ENCODE results near the gene CRY2. TPM values are rescaled to one million over a fixed set of nuclear protein-coding genes. Genes with fewer than 3 reads are reported as not detected.
"Not testable (repeated sequence)": the region's sequence is repeated elsewhere in the genome, so short reads cannot be mapped to it uniquely, and the experiment has no call there.

The CRY2 gene
- polyA plus RNA-seq, 2 donors: 5.9 to 6.8 TPM

DNA sequence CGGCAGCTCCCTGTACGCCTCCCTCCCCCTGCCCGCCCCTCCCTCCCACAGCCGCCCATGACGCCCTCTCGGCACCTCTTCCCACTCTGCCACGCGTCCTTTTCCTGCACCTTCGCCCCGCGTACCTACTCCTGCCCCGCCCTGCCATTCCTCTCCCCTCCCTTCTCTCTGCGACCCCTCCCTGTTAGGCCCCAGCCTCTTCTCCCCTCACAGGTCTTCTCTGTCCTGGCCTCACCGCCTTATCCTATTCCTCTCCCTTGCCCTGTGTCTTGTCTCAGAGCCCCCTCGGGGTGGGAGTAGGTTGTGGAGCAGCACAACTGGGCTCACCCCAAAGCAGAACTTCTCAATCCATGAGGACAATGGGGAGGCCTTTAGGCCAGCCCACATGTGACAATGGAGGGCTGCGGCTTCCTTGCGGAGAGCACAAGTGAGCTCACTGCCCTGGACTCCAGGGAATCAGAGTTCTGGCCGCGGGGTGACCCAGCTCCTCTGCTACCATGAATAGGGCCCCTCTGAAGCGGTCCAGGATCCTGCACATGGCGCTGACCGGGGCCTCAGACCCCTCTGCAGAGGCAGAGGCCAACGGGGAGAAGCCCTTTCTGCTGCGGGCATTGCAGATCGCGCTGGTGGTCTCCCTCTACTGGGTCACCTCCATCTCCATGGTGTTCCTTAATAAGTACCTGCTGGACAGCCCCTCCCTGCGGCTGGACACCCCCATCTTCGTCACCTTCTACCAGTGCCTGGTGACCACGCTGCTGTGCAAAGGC lies 41.8 kb upstream of the CRY2 start:
- peak overlapping the region; percentile 70 to 91 for H3K4me3 ChIP-seq (ENCODE audit: low read depth in 1 of 2, low read length in 2 of 2)
- 20% methylated on average over 27 to 29 of the region's 29 CpGs for whole genome bisulfite sequencing, 2 donors
- H3K36me3 ChIP-seq (ENCODE audit: control insufficient read depth in 2 of 2, insufficient read depth in 2 of 2, low read length in 1 of 2): peaks cover 0 to 24% of the 10 kb centered on the region in 2 donors
- H3K27me3 ChIP-seq (ENCODE audit: control insufficient read depth in 1 of 2, insufficient read depth in 2 of 2, low read length in 2 of 2): no peaks in the 10 kb centered on the region
- H3K4me1 ChIP-seq (ENCODE audit: control insufficient read depth in 2 of 2, insufficient read depth in 2 of 2, low read length in 1 of 2): peaks cover 0 to 18% of the 10 kb centered on the region in 2 donors
- H3K9me3 ChIP-seq (ENCODE audit: control insufficient read depth in 2 of 2, insufficient read depth in 1 of 2, low read depth in 1 of 2, low read length in 1 of 2): no peaks in the 10 kb centered on the region
- H3K27ac ChIP-seq (ENCODE audit: low read depth in 2 of 2, low read length in 1 of 2): peak overlapping the region; percentile 96 to 98

DNA sequence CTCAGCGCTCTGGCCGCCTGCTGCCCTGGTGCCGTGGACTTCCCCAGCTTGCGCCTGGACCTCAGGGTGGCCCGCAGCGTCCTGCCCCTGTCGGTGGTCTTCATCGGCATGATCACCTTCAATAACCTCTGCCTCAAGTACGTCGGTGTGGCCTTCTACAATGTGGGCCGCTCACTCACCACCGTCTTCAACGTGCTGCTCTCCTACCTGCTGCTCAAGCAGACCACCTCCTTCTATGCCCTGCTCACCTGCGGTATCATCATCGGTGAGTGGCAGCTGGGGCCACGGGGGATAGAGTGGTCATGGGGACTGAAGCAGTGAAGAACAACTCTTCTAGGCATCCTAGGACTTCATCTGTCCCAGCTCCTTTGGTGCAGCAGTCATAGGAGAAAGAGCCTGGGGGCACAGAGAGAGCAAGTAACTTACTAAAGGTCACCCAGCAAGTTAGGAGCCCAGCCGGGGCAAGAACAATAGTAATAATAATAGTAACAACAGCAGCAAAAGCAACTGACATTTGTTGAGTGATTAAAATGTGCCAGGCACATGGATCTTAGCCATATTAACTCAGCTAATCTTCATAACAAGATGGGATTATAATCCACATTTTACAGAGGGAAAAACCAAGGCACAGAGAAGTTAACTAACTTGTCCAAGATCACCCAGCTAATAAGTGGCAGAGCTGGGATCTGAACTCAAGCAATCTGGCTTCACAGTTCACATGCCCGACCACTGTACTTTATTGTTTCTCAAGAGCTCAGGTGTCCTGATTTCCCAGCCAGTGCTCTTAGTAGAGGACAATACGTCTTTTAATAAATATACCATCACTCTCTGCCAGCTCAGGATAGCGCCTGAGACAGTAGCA lies 41.0 kb upstream of the CRY2 start:
- Histone ChIP-seq H3K36me3 (ENCODE audit: control insufficient read depth in 2 of 2, insufficient read depth in 2 of 2, low read length in 1 of 2) (peaks cover 0 to 32% of the 10 kb centered on the region in 2 donors), H3K4me1 (ENCODE audit: control insufficient read depth in 2 of 2, insufficient read depth in 2 of 2, low read length in 1 of 2) (peaks cover 0 to 18% of the 10 kb centered on the region in 2 donors), H3K27me3 (ENCODE audit: control insufficient read depth in 1 of 2, insufficient read depth in 2 of 2, low read length in 2 of 2) (no peaks in the 10 kb centered on the region), H3K4me3 (ENCODE audit: low read depth in 1 of 2, low read length in 2 of 2) (peak overlapping the region; percentile 70 to 91), H3K27ac (ENCODE audit: low read depth in 2 of 2, low read length in 1 of 2) (peak overlapping the region in 1 of 2 donors; percentile 22), H3K9me3 (ENCODE audit: control insufficient read depth in 2 of 2, insufficient read depth in 1 of 2, low read depth in 1 of 2, low read length in 1 of 2) (no peaks in the 10 kb centered on the region)
- 78 to 81% methylated on average over 20 of the region's 20 CpGs for WGBS, 2 donors

DNA sequence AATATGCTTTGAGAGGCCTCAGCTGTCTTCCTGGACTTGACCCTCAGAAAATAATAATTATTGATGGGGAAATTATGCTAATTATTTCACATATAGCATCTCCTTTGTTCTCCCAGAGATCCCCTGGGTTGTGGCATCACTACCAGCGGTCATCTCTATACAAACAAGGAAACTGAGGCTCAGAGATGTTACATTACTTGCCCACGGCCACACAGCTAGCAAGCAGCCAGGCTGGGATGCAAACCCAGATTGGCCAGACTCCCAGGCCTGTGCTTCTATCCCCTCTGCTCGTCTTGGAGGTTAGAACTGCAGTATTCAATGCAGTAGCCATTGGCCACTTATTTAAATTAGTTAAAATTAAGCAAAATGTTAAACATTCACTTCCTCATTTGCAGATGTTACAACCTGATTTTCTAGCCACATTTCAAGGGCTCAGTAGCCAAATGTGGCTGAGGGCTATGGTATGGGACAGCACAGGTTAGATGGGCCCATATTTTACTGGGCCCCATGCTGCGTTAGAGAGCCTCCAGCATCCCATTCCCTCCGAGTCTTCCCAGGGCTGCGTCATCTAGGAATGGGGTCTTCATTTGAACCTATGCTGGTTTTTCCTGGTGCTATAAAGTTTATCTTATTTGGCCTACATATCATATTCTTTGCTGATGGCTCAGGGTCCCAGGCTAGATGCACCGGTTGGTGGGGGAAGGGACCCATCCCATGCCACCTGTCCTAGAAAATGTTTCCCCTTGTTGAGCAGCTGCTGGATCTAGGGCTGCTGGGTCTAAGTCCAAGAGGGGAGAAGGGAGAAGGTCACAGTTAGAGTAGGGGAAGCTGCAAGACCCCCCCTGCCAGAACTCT lies 40.1 kb upstream of the CRY2 start:
- Histone ChIP-seq H3K36me3 (ENCODE audit: control insufficient read depth in 2 of 2, insufficient read depth in 2 of 2, low read length in 1 of 2) (peaks cover 0 to 37% of the 10 kb centered on the region in 2 donors), H3K4me1 (ENCODE audit: control insufficient read depth in 2 of 2, insufficient read depth in 2 of 2, low read length in 1 of 2) (peaks cover 0 to 18% of the 10 kb centered on the region in 2 donors), H3K4me3 (ENCODE audit: low read depth in 1 of 2, low read length in 2 of 2) (peak overlapping the region in 1 of 2 donors; percentile 91), H3K27me3 (ENCODE audit: control insufficient read depth in 1 of 2, insufficient read depth in 2 of 2, low read length in 2 of 2) (no peaks in the 10 kb centered on the region), H3K27ac (ENCODE audit: low read depth in 2 of 2, low read length in 1 of 2) (no peak overlapping the region), H3K9me3 (ENCODE audit: control insufficient read depth in 2 of 2, insufficient read depth in 1 of 2, low read depth in 1 of 2, low read length in 1 of 2) (no peaks in the 10 kb centered on the region)
- WGBS, 2 donors: 77 to 78% methylated on average over 7 of the region's 7 CpGs

DNA sequence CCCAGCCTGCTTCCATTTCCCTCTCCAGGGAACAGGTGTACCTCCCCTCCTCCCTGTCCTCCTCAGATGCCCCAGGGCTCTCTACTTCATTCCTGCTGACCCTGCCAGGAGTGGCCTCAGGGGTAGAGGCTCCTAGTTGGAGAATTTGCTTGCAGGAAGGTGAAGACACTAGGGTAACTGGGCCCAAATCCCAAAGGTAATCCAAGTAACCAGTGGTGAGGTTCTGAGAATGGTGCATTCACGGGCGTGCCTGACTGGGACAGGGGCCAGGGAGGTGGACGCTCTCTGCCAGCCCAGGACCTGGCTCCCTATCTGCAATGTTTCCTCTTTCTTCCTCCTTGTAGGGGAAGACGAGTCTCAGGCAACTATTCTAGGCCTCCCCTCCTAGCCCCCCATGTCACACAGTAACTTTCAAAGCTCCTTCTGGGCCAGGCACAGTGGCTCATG lies 39.5 kb upstream of the CRY2 start:
- no peak overlapping the region for H3K27ac ChIP-seq (ENCODE audit: low read depth in 2 of 2, low read length in 1 of 2)
- peaks cover 0 to 16% of the 10 kb centered on the region in 2 donors for H3K4me1 ChIP-seq (ENCODE audit: control insufficient read depth in 2 of 2, insufficient read depth in 2 of 2, low read length in 1 of 2)
- H3K9me3 ChIP-seq (ENCODE audit: control insufficient read depth in 2 of 2, insufficient read depth in 1 of 2, low read depth in 1 of 2, low read length in 1 of 2): no peaks in the 10 kb centered on the region
- peak overlapping the region in 1 of 2 donors; percentile 28 for H3K4me3 ChIP-seq (ENCODE audit: low read depth in 1 of 2, low read length in 2 of 2)
- 47 to 64% methylated on average over 4 of the region's 4 CpGs for WGBS, 2 donors
- no peaks in the 10 kb centered on the region for H3K27me3 ChIP-seq (ENCODE audit: control insufficient read depth in 1 of 2, insufficient read depth in 2 of 2, low read length in 2 of 2)
- peaks cover 0 to 37% of the 10 kb centered on the region in 2 donors for H3K36me3 ChIP-seq (ENCODE audit: control insufficient read depth in 2 of 2, insufficient read depth in 2 of 2, low read length in 1 of 2)

DNA sequence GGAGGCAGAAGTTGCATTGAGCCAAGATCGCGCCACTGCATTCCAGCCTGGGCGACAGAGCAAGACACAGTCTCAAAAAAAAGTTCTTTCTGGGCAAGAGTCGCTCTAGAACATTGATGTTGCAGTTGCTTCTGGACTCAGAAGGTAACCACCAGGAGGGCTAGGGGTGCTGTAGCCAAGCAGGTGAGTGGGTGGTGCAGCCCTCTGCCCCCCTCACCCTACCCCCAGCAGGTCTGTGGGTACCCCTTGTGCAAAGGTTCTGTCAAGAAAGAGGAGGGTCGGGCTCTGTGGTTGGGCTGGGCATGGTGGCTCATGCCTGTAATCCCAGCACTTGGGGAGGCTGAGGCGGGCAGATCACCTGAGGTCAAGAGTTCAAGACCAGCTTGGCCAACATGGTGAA lies 38.8 kb upstream of the CRY2 start:
- not testable (repeated sequence) for H3K27ac ChIP-seq (ENCODE audit: low read depth in 2 of 2, low read length in 1 of 2); H3K4me3 ChIP-seq (ENCODE audit: low read depth in 1 of 2, low read length in 2 of 2); H3K9me3 ChIP-seq (ENCODE audit: control insufficient read depth in 2 of 2, insufficient read depth in 1 of 2, low read depth in 1 of 2, low read length in 1 of 2); H3K27me3 ChIP-seq (ENCODE audit: control insufficient read depth in 1 of 2, insufficient read depth in 2 of 2, low read length in 2 of 2)
- WGBS, 2 donors: 96% methylated on average over 6 of the region's 6 CpGs
- Histone ChIP-seq H3K4me1 (ENCODE audit: control insufficient read depth in 2 of 2, insufficient read depth in 2 of 2, low read length in 1 of 2) (peaks cover 0 to 16% of the 10 kb centered on the region in 2 donors), H3K36me3 (ENCODE audit: control insufficient read depth in 2 of 2, insufficient read depth in 2 of 2, low read length in 1 of 2) (peaks cover 0 to 37% of the 10 kb centered on the region in 2 donors)

DNA sequence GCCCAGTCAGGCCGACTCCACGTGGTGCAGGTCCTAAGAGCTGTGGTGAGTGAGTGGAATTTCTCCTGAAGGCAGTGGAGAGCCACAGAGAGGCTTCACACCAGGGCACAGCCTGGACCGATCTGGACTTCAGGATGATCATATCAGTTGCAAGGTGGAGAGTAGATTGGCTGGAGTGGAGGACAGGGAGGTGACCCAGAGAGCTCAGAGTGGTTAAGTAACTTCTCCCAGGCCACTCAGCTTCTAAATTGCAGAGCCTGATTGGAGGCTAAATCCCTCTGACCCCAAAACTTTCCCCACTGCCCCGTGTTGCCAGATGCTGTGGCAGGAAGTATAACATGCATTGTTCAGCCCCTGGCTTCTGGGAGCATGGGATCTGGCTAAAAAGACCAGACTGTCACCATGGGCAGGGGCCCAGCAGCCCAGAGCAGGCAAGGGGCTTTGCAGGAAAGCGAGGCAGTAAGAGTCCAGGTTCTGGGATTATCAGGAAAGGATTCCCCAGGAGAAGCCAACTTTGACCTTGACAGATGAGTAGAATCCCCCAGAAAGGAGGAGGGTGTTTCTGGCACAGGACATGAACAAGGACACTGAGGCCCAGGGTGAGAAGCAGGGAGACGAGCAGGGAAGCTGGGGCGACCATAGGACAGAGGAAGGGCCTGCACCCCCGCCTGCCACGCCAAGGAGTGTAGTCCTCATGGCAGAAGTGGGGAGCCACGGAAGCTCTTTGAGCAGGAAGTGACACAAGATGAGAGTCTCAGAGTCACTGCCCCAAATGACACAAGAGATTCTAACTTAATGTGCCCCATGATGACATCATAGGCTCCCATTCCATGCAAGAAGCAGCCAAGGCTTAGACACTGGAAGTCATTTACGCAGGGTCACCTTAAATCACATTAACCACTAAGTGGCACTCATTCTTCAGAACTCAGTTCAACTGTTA lies 37.5 kb upstream of the CRY2 start:
- no peaks in the 10 kb centered on the region for H3K27me3 ChIP-seq (ENCODE audit: control insufficient read depth in 1 of 2, insufficient read depth in 2 of 2, low read length in 2 of 2)
- H3K4me3 ChIP-seq (ENCODE audit: low read depth in 1 of 2, low read length in 2 of 2): no peak overlapping the region
- H3K36me3 ChIP-seq (ENCODE audit: control insufficient read depth in 2 of 2, insufficient read depth in 2 of 2, low read length in 1 of 2): peaks cover 0 to 37% of the 10 kb centered on the region in 2 donors
- H3K4me1 ChIP-seq (ENCODE audit: control insufficient read depth in 2 of 2, insufficient read depth in 2 of 2, low read length in 1 of 2): peaks cover 0 to 16% of the 10 kb centered on the region in 2 donors
- WGBS, 2 donors: 84 to 85% methylated on average over 11 of the region's 11 CpGs
- no peaks in the 10 kb centered on the region for H3K9me3 ChIP-seq (ENCODE audit: control insufficient read depth in 2 of 2, insufficient read depth in 1 of 2, low read depth in 1 of 2, low read length in 1 of 2)
- peak overlapping the region in 1 of 2 donors; percentile 13 for H3K27ac ChIP-seq (ENCODE audit: low read depth in 2 of 2, low read length in 1 of 2)

DNA sequence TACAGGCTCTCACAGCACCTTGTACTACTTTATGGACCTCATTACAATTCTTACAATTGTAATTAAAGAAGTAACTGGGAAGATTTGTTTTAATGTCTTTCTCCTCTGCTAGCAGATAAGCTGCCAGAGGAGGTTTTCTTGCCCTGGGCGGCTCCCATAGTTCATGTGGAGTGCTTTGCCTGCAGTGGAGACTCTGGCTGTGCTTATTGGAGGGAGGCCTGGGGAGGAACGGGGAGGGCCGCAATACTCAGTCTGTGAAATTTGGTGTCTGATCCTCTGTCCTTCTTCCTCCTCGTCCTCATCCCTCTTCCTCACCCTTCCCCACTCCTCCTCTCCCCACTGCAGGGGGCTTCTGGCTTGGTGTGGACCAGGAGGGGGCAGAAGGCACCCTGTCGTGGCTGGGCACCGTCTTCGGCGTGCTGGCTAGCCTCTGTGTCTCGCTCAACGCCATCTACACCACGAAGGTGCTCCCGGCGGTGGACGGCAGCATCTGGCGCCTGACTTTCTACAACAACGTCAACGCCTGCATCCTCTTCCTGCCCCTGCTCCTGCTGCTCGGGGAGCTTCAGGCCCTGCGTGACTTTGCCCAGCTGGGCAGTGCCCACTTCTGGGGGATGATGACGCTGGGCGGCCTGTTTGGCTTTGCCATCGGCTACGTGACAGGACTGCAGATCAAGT lies 36.7 kb upstream of the CRY2 start:
- Histone ChIP-seq H3K27ac (ENCODE audit: low read depth in 2 of 2, low read length in 1 of 2) (no peak overlapping the region), H3K4me3 (ENCODE audit: low read depth in 1 of 2, low read length in 2 of 2) (no peak overlapping the region), H3K36me3 (ENCODE audit: control insufficient read depth in 2 of 2, insufficient read depth in 2 of 2, low read length in 1 of 2) (peaks cover 0 to 37% of the 10 kb centered on the region in 2 donors), H3K27me3 (ENCODE audit: control insufficient read depth in 1 of 2, insufficient read depth in 2 of 2, low read length in 2 of 2) (no peaks in the 10 kb centered on the region), H3K9me3 (ENCODE audit: control insufficient read depth in 2 of 2, insufficient read depth in 1 of 2, low read depth in 1 of 2, low read length in 1 of 2) (no peaks in the 10 kb centered on the region), H3K4me1 (ENCODE audit: control insufficient read depth in 2 of 2, insufficient read depth in 2 of 2, low read length in 1 of 2) (peaks cover 0 to 15% of the 10 kb centered on the region in 2 donors)
- 93 to 96% methylated on average over 23 of the region's 23 CpGs for WGBS, 2 donors

DNA sequence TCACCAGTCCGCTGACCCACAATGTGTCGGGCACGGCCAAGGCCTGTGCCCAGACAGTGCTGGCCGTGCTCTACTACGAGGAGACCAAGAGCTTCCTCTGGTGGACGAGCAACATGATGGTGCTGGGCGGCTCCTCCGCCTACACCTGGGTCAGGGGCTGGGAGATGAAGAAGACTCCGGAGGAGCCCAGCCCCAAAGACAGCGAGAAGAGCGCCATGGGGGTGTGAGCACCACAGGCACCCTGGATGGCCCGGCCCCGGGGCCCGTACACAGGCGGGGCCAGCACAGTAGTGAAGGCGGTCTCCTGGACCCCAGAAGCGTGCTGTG lies 36.2 kb upstream of the CRY2 start:
- peaks cover 0 to 10% of the 10 kb centered on the region in 2 donors for H3K4me1 ChIP-seq (ENCODE audit: control insufficient read depth in 2 of 2, insufficient read depth in 2 of 2, low read length in 1 of 2)
- 94 to 96% methylated on average over 17 of the region's 17 CpGs for WGBS, 2 donors
- H3K9me3 ChIP-seq (ENCODE audit: control insufficient read depth in 2 of 2, insufficient read depth in 1 of 2, low read depth in 1 of 2, low read length in 1 of 2): no peaks in the 10 kb centered on the region
- no peaks in the 10 kb centered on the region for H3K27me3 ChIP-seq (ENCODE audit: control insufficient read depth in 1 of 2, insufficient read depth in 2 of 2, low read length in 2 of 2)
- no peak overlapping the region for H3K27ac ChIP-seq (ENCODE audit: low read depth in 2 of 2, low read length in 1 of 2)
- peaks cover 0 to 37% of the 10 kb centered on the region in 2 donors for H3K36me3 ChIP-seq (ENCODE audit: control insufficient read depth in 2 of 2, insufficient read depth in 2 of 2, low read length in 1 of 2)
- H3K4me3 ChIP-seq (ENCODE audit: low read depth in 1 of 2, low read length in 2 of 2): no peak overlapping the region

Measured in esophagus (tissue), 2 donors.